Activated CD4-positive, CD25-positive, alpha-beta regulatory T cell treated with anti-CD3 and anti-CD28 coated beads, Interleukin-2, amount 50 U/mL, for 72 hours (primary cell): Measurements from ENCODE around the gene STARD8.
A peak's percentile ranks its signal among the peaks of the same experiment; 100 is the strongest.
"Not testable (repeated sequence)": the region's sequence is repeated elsewhere in the genome, so short reads cannot be mapped to it uniquely, and the experiment has no call there.

Experiments used
- DNase-seq: peaks from one replicate; pipeline ENCODE4 v3.0.0; 2021

The STARD8 gene

DNA sequence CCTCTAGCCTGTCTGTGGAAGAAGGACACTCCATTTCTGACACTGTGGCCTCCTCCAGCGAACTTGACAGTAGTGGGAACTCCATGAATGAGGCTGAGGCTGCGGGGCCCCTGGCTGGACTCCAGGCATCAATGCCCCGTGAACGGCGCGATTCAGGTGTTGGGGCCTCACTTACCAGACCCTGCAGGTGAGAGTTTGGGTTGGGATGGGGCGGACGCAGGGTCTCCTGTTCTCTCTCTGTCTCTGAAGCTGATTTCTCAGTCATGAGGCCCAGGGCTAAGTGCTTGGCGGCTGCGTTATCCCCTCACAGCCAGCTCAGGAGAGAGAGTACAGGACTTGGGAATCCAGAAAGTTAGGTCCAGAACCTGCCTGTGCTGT is 71.0 kb downstream of the STARD8 start:
- no peak for DNase-seq

DNA sequence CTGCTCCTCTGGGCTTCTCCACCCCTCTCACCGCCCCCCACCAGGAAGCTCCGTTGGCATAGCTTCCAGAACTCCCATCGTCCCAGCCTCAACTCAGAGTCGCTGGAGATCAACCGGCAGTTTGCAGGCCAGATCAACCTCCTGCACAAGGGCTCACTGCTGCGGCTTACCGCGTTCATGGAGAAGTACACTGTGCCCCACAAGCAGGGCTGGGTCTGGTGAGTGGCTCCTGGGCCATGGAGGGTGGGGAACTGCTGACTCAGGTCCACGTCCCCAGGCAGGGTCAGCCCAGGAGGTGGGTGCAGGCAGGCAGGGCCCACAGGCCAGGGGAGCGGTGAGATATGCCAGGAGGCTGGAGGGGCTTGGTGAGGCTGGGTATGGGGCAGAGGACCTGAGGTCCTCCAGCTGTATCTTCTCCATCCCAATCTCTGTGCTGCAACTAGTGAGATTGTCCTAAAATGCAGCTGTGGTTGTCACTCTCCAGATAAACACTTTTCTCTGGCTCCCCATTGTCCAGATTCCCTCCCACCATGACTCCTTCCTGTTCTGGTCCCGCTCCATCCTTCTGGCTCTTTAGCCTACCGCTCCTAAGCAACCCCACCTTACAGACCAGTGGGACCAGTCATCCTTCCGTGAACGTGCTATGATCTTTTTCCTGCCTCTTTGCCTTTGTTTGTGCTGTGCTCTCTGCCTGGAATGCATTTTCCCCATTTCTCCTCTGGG is 71.9 kb downstream of the STARD8 start:
- no peak for DNase-seq

DNA sequence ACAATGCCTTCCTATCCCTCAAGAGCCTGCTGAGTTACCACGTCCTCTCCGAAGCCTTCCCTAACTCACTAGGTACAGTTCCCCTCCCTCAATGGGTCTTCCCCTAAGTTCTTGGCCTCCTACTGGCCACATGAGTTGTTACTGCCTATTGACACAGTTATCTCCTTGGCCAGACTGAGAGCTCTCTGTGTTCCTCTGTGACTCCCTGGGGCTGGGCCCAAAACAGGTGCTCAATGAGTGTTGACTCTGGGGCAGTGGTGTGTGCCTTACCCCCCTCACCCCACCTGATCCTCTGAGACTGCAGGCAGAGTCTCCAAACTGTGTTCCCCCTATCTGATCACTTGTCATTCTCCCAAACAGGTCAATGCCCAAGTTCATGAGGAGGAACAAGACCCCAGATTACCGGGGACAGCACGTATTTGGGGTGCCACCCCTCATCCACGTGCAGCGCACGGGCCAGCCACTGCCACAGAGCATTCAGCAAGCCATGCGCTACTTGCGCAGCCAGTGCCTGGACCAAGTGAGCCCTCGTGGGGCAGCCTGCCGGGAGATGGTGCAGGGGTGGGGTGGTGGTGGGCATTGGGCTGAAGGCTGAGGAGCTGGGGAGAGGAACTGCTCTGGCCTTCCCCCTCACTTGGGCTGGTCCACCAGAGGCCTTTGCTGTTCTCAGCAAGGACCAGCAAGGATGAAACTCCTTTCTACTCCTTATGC is 72.6 kb downstream of the STARD8 start:
- no peak for DNase-seq

DNA sequence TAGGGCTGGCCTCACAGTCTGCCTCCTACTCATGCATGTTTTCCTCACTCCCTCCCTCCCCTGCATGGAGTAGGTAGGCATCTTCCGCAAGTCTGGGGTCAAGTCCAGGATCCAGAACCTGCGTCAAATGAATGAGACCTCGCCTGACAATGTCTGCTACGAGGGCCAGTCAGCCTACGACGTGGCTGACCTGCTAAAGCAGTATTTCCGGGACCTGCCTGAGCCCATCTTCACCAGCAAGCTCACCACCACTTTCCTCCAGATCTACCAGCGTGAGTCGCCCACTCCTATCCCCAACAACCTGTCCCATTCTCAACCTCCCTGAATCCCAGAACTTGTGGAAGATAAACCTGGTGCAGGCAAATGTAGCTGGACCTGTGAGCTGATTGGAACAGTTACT is 73.4 kb downstream of the STARD8 start:
- no peak for DNase-seq

DNA sequence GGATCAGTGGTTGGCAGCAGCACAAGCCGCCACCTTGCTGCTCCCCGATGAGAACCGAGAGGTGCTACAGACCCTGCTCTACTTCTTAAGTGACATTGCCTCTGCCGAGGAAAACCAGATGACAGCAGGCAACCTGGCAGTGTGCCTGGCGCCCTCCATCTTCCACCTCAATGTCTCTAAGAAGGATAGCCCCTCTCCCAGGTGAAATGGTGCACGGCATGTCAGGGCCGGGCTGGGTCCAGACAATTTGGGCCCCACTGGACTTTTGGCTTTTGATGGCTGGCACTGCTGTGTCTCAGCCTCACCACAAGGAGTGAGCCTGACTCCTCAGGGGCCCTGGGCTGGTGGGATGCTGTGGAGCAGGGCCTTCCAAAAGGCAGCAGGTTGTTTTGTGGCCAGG is 74.1 kb downstream of the STARD8 start:
- no peak for DNase-seq

DNA sequence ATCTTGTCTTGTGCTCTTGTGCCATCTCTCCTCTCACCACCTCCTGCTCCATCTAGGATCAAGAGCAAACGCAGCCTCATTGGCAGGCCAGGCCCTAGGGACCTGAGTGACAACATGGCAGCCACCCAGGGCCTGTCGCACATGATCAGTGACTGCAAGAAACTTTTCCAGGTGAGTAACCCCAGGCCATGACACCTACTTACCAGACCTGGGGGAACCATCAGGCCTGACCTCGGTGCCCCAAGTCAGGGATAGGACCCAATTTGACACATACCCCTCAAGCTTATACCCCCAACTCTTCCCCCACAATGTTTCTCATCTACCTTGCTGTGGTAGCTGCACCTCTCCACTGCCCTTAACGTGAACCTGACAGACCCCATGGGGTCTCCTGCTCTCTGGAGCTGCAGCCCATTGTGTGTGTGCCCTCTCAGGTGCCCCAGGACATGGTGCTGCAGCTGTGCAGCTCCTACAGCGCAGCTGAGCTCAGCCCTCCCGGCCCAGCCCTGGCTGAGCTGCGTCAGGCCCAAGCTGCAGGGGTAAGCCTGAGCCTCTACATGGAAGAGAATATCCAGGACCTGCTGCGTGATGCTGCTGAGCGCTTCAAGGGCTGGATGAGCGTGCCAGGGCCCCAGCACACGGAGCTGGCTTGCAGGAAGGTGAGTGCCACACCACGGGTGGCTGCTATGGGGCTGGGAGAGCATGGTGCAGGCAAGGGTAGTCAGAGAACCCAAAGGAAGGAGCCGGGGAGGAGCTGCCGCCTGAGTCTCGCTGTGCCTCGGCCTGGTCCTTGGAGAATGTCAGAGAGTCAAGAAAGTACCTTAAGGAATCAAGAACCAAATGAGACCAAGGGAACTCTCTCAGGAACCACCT is 74.8 kb downstream of the STARD8 start:
- no peak for DNase-seq

DNA sequence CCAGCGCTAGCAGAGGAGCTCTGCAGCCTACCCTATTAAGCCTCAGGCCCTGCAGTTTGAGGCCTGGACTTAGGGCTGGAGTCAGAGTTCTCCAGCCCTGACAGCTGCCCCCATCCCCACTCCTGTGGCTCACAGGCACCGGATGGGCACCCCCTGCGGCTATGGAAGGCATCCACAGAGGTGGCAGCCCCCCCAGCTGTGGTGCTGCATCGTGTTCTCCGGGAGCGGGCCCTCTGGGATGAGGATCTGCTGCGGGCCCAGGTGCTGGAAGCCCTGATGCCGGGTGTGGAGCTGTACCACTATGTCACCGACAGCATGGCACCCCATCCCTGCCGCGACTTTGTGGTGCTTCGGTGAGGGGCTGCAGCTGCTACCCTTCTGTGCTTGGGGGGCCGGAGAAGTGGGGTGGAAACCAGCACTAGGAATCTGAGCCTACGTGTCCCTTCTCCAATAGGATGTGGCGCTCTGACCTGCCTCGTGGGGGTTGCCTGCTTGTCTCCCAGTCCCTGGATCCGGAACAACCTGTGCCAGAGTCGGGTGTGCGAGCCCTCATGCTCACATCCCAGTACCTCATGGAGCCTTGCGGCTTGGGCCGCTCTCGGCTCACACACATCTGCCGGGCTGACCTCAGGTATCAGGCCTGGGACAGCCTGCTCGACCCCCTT is 76.2 kb downstream of the STARD8 start:
- no peak for DNase-seq

DNA sequence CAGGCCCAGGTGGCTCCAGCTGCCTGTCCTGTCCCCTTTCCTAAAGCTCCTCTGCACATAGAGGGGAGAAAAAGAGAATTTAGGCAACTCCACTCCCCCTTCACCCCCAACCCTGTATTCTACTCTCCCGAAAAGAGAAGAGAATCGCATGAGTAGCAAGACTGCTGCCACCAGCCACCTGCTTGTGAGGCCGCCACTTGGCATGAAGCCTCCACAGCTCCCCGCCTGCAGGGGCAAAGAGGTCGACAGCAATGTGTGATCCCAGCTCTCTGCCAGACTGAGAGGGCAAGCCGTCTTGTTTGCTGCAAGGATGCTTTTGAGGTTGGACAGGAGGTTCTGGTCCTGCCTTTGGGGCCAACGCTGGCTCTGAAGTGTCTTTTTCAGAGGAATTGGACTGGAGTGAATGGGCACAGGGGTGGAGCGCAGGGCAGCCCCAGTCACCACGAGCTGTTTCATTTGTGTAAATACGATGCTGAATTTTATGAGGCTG is 77.1 kb downstream of the STARD8 start:
- DNase-seq: no peak

DNA sequence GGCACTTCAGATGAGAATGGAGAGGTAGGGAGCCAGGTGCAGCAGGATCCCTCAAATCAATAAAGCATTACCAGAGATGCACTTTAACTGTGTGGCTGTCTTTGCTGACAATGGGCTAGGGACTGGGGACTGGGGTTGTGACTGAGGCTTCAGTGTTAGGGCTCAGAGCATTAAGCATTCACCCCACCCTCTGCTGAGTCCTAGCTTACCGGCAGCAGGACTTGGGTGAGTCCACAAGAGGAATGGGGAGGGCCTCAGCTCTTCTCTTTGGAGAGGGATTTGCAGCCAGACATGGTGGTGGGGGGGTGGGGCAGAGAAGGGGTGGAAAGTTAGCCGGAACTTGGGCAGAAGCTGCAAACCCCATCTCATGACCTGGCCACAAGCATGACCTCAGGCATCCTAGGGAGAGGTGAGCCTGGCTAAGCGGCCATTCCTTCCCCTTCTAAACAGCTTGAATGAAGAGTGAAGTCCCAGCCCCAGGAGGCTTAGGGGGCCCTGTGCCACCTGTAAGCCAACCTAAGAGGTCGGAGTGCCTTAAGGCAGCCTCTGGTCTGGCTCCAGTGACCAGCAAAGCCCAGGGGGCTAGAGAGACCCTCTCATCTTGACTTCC is 78.4 kb downstream of the STARD8 start:
- no peak for DNase-seq

DNA sequence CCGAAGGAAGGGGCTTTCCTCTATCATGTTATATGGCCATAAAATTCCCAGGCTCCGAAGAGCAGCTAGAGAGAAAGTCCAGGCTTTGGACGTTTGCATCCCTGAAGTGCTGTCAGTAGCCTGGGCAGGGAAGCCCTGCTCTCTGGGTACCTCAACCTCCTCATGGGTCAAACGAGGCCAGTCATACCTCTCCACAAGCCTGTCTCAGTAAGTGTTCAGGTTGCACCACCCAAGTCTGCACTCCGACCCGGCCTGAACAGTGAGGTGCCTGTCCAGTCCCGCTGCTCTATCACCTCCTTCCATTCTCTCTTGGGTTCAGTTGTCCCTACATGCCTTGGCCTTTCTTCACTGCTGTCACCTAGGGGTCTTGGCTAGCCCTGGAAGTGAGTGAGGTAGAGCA is 78.9 kb downstream of the STARD8 start:
- no peak for DNase-seq

DNA sequence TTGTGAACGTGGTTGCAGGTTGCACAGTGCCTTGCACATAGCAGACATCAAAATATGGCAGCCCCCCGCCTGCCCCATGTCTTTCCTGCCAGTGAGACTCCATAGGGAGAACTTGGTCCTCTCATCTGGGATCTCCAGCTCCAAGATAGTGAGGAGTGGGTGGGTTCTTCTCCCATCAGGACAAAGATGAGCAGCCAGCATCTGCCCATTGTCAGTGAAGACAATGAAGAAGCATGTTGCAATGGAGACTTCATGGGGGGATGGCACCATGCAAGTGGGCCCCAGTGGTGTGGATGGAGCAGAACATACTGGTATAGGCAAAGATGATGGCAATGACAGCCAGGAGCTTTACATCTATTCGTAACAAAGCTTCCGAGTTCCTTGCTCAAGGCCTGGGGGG is 80.2 kb downstream of the STARD8 start:
- DNase-seq: no peak

DNA sequence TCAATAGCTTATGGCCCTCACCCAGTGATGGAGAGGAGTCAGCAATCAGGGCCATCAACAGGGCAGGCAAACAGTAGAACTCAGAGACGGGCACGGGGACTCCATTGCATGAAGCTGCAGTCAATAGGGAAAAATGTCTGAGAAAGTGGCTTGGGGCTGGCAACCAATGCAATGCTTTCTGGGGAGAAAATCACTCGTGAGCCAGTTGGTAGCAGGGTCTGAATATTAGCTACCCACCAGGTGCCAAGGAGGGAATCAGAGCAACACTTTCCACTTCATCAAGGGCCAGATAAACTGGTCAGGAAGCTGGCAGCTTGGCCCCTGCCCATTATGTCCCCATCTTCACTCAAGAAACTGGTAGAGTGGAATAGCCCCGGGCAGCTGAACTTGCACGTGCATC is 80.7 kb downstream of the STARD8 start:
- no peak for DNase-seq

DNA sequence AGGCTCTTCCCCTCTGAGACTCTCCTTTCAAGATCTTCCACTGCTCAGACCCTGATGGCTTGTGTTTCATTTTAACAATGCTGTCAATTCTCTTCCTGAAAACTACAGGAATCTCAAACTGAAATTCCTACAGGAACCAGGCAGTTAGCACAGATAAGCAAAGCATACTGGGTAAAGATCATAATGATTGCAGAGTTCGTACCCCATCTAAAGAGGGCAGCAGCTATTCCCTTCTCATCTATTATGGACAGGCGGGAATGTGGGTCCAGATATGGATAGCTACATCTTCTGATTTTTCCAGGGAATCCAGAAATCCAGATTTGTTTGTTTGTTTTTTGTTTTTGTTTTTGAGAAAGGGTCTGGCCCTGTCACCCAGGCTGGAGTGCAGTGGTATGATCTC is 83.8 kb downstream of the STARD8 start:
- no peak for DNase-seq

DNA sequence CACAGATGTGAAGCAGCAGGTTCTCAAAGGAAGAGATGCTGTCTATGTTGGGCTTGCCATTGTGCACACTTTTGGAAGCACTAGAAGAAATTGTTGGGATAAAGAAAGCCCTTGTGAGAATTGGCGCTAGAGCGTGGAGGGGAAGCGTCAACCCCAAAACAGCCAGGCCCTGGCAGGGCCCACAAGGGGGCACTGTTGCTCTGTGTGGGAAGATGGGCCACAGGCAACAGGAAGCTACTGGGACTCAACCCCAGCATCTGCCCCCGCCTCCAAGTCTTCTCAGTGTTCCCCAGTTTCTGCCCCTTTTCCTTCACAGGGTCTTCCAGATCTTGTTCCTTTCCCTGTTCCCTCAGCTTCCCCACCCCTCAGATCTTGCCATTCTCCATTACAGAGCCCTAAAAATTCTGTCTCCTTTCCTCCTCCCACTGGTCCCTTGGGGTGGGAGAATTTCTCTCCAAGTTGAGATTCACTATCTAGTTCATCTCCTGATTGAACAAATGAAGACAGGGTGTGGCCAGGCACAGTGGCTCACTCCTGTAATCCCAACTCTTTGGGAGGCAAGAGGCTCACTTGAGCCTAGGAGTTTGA is 85.5 kb downstream of the STARD8 start:
- DNase-seq: peak; percentile 70

DNA sequence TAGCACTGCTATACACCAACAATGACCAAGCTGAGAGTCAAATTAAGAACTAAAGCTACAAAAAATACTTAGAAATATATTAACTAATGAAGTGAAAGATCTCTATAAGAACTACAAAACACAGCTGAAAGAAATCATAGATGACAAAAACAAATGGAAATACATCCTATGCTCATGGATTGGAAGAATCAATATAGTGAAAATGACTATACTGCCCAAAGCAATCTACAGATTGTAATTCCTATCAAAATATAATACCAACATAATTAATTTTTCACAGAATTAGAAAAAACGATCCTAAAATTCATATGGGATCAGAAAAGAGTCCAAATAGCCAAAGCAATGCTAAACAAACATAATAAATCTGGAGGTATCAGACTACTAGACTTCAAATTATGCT is 87.8 kb downstream of the STARD8 start:
- DNase-seq: no peak

DNA sequence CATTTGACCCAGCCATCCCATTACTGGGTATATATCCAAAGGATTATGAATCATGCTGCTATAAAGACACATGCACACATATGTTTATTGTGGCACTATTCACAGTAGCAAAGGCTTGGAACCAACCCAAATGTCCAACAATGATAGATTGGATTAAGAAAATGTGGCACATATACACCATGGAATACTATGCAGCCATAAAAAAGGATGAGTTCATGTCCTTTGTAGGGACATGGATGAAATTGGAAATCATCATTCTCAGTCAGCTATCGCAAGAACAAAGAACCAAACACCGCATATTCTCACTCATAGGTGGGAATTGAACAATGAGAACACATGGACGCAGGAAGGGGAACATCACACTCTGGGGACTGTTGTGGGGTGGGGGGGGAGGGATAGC is 94.4 kb downstream of the STARD8 start:
- not testable (repeated sequence) for DNase-seq

DNA sequence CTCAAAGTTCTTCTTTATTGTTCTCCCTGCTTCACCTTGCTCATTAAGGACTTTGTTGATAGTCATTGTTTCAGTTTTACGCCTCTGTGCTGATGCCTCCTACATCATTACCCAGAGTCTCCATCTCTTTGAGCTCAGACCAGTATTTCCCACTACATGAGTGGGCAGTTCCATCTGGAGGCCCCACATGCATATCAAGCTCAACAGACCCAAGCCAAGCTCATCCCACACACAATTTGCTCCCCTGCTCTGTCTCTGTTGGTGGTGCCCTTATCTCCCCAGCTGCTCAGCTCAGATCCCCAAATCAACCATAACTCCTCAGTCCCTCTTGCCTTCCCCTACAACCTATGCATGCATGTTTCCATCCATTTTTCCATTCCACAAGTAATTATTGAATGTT is 96.3 kb downstream of the STARD8 start:
- DNase-seq: no peak

DNA sequence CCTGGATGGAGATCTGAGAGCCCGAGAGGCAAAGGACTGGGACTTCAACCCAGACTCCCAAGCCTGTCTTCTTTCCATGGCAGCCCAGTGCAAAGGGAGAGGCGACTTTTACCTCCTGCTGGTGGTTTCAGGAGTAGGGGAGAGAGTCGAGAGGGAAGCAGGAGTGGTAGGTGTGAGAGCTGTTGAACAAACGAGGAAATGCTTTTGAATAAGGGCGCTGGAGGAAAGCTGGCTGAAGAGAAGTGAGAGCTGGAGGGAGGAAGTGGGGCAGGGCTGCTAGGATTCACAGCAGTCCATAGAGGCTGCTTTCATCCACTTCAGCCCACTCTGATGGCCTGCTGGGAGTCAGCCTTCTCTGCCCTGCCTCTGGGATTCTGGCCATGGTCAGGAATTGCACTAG is 99.5 kb downstream of the STARD8 start:
- DNase-seq: no peak

DNA sequence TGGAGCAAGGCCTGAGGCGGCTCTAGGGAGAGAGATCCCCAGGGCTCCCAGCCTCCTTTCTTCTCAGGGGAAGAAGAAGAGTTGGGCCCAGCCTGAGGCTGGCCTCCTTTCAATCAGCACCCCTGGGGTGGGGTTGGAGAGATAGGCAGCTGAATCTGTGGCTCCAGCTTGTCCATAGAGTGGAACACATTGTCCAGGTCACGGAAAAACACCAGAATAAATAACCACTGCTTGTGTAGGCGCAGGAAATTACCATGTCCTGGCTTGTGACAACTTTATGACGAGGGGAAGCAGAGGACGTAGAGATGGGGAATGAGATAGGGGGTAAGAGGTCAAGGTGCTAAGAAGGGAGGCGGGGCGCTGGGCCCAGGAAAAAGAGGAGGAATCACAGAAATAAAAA is 100.6 kb downstream of the STARD8 start:
- no peak for DNase-seq

DNA sequence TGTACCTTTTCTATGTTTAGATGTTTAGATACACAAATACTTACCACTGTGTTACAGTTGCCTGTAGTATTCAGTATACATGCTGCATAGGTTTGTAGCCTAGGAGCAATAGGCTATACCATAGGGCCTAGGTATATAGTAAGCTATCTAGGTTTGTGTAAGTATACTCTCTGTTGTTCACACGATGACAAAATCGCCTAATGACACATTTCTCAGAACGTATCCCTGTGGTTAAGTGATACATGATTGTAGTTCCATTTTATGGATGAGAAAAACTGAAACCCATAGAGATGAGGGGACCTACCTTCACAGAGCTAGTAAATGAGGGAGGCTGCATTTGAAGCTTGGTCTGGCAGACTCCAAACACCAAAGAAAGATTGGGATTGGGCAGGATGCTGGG is 102.0 kb downstream of the STARD8 start:
- DNase-seq: no peak

DNA sequence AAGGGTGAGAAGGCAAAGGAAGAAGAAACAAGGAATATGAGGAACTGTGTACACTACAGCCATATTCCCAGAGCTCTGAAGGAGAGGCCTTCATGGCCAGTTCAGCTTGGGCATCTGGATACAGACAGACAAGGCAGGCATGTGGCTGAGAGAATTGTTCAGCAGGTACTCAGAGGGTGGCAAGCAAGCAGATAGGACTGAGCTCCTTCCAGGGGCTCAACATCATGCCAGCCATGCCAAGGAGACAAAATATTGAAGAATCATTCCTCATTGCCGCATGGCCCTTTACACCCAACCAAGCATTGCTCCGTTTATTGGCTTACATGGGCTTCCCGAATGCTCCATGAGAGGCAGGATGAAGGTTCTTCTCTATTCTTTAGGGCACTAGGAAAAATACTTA is 102.8 kb downstream of the STARD8 start:
- DNase-seq: no peak

DNA sequence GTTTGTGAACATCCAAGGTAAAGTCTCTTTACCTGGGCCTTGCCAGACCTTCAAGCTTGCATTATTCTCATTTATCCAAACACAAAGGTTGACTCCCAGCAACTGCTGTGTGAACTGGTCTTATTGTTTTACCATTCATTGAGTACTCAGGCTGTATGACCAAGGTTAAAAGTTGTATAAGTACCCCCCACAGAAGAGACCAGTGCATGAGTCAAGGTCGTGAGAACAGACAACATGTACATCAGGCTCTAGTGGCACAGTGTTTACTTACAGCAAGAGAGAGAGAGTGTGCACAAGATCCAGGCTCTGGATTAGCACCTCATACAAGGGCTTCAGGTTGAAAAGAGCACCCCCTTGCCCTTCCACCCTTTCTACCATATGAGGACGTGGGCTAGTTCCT is 103.9 kb downstream of the STARD8 start:
- no peak for DNase-seq
